GM12872 (cell line): ENCODE measurements around the gene PBX2.

Source experiments
- TF ChIP-seq, protein P1 (sequence below): IDR thresholded peaks from 3 replicates; pipeline ENCODE4 v1.5.1; 2011; ENCODE audit warnings: low read depth, mild to moderate bottlenecking, low read length, moderate library complexity; ENCODE audit not compliant: insufficient read depth

PBX2 gene

DNA sequence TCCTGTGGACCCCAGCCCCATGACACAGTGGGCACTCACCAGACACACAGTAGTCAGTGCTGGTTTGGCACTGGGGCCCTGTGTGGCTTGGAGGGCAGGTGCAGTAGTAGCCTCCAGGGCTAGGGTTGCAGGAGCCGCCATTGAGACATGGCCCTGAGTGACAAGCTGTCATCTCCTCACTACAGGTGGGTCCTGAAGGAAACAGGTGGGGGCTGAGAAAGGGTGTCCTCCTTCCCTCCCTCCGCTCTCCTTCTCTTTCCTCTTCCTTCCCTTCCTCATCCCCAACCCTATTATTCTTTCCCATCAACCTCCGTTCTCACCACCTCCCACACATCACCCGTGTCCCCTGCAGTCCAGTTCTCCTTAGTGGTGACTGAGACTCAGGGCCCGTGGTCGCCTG lies 23.6 kb upstream of the PBX2 start:
- TF ChIP-seq, protein P1, sequence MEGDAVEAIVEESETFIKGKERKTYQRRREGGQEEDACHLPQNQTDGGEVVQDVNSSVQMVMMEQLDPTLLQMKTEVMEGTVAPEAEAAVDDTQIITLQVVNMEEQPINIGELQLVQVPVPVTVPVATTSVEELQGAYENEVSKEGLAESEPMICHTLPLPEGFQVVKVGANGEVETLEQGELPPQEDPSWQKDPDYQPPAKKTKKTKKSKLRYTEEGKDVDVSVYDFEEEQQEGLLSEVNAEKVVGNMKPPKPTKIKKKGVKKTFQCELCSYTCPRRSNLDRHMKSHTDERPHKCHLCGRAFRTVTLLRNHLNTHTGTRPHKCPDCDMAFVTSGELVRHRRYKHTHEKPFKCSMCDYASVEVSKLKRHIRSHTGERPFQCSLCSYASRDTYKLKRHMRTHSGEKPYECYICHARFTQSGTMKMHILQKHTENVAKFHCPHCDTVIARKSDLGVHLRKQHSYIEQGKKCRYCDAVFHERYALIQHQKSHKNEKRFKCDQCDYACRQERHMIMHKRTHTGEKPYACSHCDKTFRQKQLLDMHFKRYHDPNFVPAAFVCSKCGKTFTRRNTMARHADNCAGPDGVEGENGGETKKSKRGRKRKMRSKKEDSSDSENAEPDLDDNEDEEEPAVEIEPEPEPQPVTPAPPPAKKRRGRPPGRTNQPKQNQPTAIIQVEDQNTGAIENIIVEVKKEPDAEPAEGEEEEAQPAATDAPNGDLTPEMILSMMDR, result no peak

DNA sequence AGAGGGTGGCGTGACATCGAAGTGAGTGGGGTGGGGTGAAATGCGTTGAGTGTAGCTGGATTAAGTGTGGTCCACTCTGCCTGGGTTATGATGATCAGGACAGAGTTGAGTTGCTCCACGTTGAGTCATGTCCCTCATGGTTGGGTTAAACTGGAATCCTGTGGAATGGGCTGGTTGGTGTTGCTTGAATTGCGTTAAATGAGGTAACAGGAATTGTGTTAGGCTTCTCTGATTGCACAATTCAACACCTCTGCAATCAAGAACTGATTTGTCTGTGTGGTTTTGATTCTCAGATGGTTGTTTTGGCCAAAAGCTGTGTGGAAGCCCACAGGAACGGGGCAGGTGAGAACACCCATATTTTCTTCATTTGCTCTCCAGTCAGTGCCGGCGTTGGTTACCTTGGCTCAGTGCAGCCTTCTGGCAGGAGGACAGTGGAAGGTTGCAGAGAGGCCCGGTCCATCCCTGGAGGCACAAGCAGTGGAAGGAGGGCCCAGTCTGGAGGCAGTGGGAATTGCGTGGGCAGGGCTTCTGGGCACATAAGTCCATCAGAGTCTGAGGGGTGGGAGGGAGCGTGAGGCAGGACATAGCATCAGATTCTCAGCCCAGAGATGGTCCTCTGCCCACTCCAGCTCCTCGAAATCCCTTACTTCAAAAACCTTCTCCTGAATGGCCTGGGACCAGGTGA lies 22.2 kb upstream of the PBX2 start:
- TF ChIP-seq, protein P1, result no peak

- TF ChIP-seq, protein P1, result no peak
Measured at GRCh38 chr6:32210191-32210601, 20.2 kb upstream of the PBX2 start.

GRCh38 chr6:32208996-32209395 lies 19.0 kb upstream of the PBX2 start:
- TF ChIP-seq, protein P1, result no peak

DNA sequence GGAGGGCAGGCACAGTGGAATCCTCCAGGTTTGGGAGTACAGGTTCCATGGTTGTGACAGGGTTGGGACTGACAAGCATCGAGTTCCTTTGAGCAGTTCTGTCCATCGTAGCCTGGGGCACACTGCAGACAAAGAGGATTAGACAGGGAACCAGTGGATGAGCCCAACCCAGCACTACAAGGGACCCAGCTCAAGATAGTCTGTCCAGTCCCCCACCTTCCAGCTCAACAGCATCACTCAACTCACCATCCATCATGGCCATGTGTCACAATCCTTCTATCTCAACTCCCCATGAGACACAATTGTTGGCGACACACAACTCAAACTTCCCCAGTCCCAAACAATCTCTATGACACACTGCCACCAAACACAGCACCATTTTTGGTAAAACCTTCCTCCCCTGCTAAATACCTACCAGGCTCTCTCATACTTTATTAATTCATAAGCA lies 14.3 kb upstream of the PBX2 start:
- TF ChIP-seq, protein P1, result no peak

DNA sequence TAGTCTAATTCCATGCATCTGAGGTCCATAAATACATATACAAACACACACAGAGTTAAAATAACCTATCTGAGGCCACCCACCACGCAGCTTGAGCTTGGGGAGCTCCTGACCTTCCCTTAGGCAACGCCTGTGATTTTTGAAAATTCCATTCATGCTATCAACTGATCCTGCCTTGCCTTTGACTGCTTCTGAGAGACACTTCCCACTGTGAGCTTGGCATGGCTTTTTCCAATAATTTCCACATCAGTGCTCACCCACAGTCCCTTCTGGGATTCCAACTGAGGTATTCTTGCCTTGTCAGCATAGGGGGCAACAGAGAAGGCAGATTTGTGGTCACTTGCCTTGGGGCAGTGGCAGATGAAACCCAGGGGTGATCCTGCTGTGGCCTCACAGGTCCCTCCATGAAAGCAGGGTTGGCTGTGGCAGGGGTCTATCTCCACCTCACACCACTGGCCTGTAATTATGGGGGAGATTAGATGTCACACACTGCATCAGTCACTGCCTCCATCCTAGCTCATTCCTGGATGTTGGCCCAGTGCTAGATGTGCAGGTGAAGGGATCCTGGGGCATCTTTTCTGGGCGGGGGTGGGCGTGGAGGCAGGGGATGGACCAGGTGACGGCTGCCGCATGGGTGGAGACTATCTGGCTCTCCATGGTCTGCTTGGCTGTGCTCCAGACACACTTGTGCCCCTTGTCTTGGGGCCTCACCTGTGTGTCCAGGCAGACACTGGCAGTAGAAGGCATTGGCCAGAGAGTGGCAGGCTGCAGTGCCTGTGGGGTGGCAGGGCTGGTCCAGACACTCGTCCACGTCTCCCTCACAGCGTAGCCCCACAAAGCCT lies 13.6 kb upstream of the PBX2 start:
- TF ChIP-seq, protein P1, result no peak

DNA sequence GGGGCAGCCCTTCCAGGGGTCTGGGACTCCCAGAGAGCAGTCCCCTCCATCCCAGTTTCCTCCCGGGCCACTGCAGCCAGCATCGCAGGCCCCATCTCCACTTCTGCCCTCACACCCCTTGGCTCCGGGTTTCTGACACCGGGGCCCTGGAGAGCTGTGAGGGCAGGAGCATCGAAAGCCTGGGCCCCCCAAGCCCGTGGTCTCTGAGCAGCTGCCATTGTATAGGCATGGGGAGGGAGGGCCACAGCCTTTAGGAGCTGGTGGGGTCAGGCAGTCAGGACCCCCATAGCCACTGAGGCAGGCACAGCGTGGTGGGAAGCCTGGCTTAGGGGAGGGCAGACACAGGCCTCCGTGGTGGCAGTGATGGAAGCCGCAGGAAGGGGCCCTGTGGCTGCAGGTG lies 12.2 kb upstream of the PBX2 start:
- TF ChIP-seq, protein P1, result no peak
